GM19351 (cell line): Measurements from ENCODE around the gene EDEM3.
"Not testable (repeated sequence)": the region's sequence is repeated elsewhere in the genome, so short reads cannot be mapped to it uniquely, and the experiment has no call there.

Source experiments
- ATAC-seq: cut with Tn5 transposase; IDR thresholded peaks from one replicate; pipeline ENCODE4 v1.9.1; 2021; ENCODE audit warnings: mild to moderate bottlenecking, moderate library complexity; ENCODE audit not compliant: unreplicated experiment

The EDEM3 gene

GRCh38 chr1:184770181-184770979, 15.7 kb upstream of the EDEM3 start:
- ATAC-seq = no peak

- ATAC-seq = no peak
Observed at GRCh38 chr1:184769241-184769640, 14.6 kb upstream of the EDEM3 start.

- no peak for ATAC-seq
Observed at GRCh38 chr1:184768467-184768866, 13.8 kb upstream of the EDEM3 start.

- ATAC-seq = no peak
Observed at GRCh38 chr1:184767591-184767990, 12.9 kb upstream of the EDEM3 start.

GRCh38 chr1:184764483-184764882, 9.8 kb upstream of the EDEM3 start:
- no peak for ATAC-seq

GRCh38 chr1:184763520-184763919, 8.9 kb upstream of the EDEM3 start:
- not testable (repeated sequence) for ATAC-seq

- no peak for ATAC-seq
Observed at GRCh38 chr1:184761969-184762485, 7.4 kb upstream of the EDEM3 start.

GRCh38 chr1:184759651-184760050, 5.0 kb upstream of the EDEM3 start:
- no peak for ATAC-seq

GRCh38 chr1:184759112-184759511, 4.5 kb upstream of the EDEM3 start:
- ATAC-seq = no peak

GRCh38 chr1:184757891-184758290, 3.2 kb upstream of the EDEM3 start:
- no peak for ATAC-seq

GRCh38 chr1:184757406-184757805, 2.7 kb upstream of the EDEM3 start:
- no peak for ATAC-seq

- ATAC-seq = peak; percentile 11
Observed at GRCh38 chr1:184755226-184756065, 788 bp upstream of the EDEM3 start.

GRCh38 chr1:184753608-184754475, 816 bp downstream of the EDEM3 start:
- peak; percentile 5 for ATAC-seq

- ATAC-seq = no peak
Observed at GRCh38 chr1:184753117-184753516, 1.5 kb downstream of the EDEM3 start.

GRCh38 chr1:184752656-184753055, 2.0 kb downstream of the EDEM3 start:
- no peak for ATAC-seq

GRCh38 chr1:184748740-184749139, 5.9 kb downstream of the EDEM3 start:
- no peak for ATAC-seq

- peak; percentile 76 for ATAC-seq
Observed at GRCh38 chr1:184747089-184747955, 7.3 kb downstream of the EDEM3 start.

- no peak for ATAC-seq
Observed at GRCh38 chr1:184745929-184746638, 8.6 kb downstream of the EDEM3 start.

GRCh38 chr1:184745110-184745509, 9.5 kb downstream of the EDEM3 start:
- no peak for ATAC-seq
